ENCODE measurements around the gene PGGT1B. TPM values are rescaled to one million over a fixed set of nuclear protein-coding genes. Genes with fewer than 3 reads are reported as not detected.

Gene PGGT1B
- total RNA-seq, 1 experiment from 2014 or later = 59.7 TPM

GRCh38 chr5:115265220-115265619 lies 2.5 kb upstream of the PGGT1B start:
- peaks cover 1 to 21% (median 6%) of the 10 kb centered on the region in 3 experiments; a peak in 4 of 7 replicates for H3K36me3 Mint-ChIP-seq (ENCODE audit: insufficient read depth in 1 of 3, low read depth in 3 of 3)
- Histone ChIP-seq H3K9me3 (ENCODE audit: control insufficient read depth, low read depth, low read length) (no peaks in the 10 kb centered on the region), H2AFZ (ENCODE audit: low read length) (no peak overlapping the region), H2BK12ac (ENCODE audit: insufficient read length, low read depth, low read length) (no peak overlapping the region), H3T11ph (ENCODE audit: low read length) (no peak overlapping the region), H3K4me1 (ENCODE audit: insufficient read depth, low read length) (no peaks in the 10 kb centered on the region), H3K18ac (ENCODE audit: insufficient read length, low read depth, low read length) (no peak overlapping the region), H4K91ac (ENCODE audit: insufficient read length, low read depth, low read length) (no peak overlapping the region), H3K27ac (ENCODE audit: insufficient read length, low read depth, low read length) (no peak overlapping the region), H3K14ac (ENCODE audit: insufficient read depth, low read length) (no peak overlapping the region), H2BK20ac (ENCODE audit: low read depth, low read length, poor library complexity, severe bottlenecking) (no peak overlapping the region), H4K20me1 (ENCODE audit: control insufficient read depth, insufficient read depth, insufficient read length) (no peaks in the 10 kb centered on the region), H4K8ac (replicated peaks; ENCODE audit: insufficient read length, low read depth, low read length) (no peak overlapping the region), H2AK5ac (ENCODE audit: insufficient read length, low read length) (no peak overlapping the region), H3K9ac (ENCODE audit: extremely low read depth, insufficient read length, low read length) (no peak overlapping the region), H3K4ac (ENCODE audit: low read depth, low read length) (no peak overlapping the region), H2BK5ac (ENCODE audit: insufficient read length, low read length) (no peak overlapping the region), H3K56ac (ENCODE audit: insufficient read length, low read depth, low read length) (no peak overlapping the region), H4K5ac (ENCODE audit: insufficient read length, low read depth, low read length) (no peak overlapping the region), H3K27me3 (ENCODE audit: insufficient read depth, low read length) (no peaks in the 10 kb centered on the region), H3K79me1 (ENCODE audit: insufficient read depth, low read depth, low read length, poor library complexity, severe bottlenecking) (no peaks in the 10 kb centered on the region), H3K23me2 (ENCODE audit: insufficient read length, low read depth, low read length, poor library complexity, severe bottlenecking) (peaks cover 7% of the 10 kb centered on the region), H2BK120ac (ENCODE audit: low read depth, low read length, poor library complexity, severe bottlenecking) (no peak overlapping the region), H3K4me2 (ENCODE audit: insufficient read depth, insufficient read length, low read length) (no peak overlapping the region), H3K79me2 (ENCODE audit: insufficient read depth, low read length) (peaks cover 7% of the 10 kb centered on the region; the same call in 1 of the 2 replicates), H2BK15ac (ENCODE audit: low read depth, low read length) (no peak overlapping the region), H3K23ac (ENCODE audit: insufficient read length, low read depth, low read length) (no peak overlapping the region)
- H3K27ac Mint-ChIP-seq = no peak overlapping the region
- DNase-seq = no peak
- no peak overlapping the region for H3K4me3 Mint-ChIP-seq
- no peaks in the 10 kb centered on the region; the same call in 1 of the 2 replicates for H3K27me3 Mint-ChIP-seq (ENCODE audit: low read depth)
- no peaks in the 10 kb centered on the region for H3K9me3 Mint-ChIP-seq
- TF ChIP-seq, protein P1, sequence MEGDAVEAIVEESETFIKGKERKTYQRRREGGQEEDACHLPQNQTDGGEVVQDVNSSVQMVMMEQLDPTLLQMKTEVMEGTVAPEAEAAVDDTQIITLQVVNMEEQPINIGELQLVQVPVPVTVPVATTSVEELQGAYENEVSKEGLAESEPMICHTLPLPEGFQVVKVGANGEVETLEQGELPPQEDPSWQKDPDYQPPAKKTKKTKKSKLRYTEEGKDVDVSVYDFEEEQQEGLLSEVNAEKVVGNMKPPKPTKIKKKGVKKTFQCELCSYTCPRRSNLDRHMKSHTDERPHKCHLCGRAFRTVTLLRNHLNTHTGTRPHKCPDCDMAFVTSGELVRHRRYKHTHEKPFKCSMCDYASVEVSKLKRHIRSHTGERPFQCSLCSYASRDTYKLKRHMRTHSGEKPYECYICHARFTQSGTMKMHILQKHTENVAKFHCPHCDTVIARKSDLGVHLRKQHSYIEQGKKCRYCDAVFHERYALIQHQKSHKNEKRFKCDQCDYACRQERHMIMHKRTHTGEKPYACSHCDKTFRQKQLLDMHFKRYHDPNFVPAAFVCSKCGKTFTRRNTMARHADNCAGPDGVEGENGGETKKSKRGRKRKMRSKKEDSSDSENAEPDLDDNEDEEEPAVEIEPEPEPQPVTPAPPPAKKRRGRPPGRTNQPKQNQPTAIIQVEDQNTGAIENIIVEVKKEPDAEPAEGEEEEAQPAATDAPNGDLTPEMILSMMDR (conservative IDR thresholded peaks at IDR 0.05) = no peak
- no CpG with 5 or more reads among the region's 13 CpGs for WGBS (ENCODE audit: extremely low coverage, insufficient read length, low lambda C conversion rate)
- H3K4me1 Mint-ChIP-seq = peaks cover 11 to 19% of the 10 kb centered on the region in 2 experiments
